OCI-LY1 (cell line): ENCODE data around the gene CCBE1.

Experiments
- EZH2 ChIP-seq: fragments of 200-600 bp; sonication (generic), shearing (Covaris generic); IDR thresholded peaks from 2 replicates; pipeline ENCODE4 v1.8.0; 2017; ENCODE audit warnings: borderline replicate concordance, mixed run types, mild to moderate bottlenecking, antibody characterized with exemption, low read length, moderate library complexity, mixed read lengths
- TF ChIP-seq, protein P1 (sequence below): fragments of 200-600 bp; sonication (generic), shearing (Covaris generic); IDR thresholded peaks from 2 replicates; pipeline ENCODE4 v1.5.1; 2017; ENCODE audit warnings: mild to moderate bottlenecking, antibody characterized with exemption, low read length, moderate library complexity, mixed read lengths

DNA sequence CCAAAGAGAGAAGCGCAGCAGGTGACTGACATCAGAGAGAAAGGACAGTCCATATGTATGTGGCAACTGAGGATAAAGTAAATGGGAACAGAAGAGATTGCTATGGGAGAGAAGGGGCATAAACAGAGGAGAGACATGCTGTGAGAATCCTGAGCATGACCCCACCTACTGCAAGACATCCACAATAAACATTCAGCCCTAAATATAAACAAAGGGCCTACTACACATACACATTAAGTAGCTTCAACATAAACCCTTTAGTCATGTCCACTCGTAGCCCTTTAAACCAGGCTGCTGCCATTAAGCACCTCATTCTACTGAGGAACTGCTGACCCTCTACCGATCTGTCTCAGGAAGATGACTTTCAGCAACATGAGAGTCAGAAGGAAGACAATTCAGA lies 32.9 kb downstream of the CCBE1 start:
- TF ChIP-seq, protein P1, sequence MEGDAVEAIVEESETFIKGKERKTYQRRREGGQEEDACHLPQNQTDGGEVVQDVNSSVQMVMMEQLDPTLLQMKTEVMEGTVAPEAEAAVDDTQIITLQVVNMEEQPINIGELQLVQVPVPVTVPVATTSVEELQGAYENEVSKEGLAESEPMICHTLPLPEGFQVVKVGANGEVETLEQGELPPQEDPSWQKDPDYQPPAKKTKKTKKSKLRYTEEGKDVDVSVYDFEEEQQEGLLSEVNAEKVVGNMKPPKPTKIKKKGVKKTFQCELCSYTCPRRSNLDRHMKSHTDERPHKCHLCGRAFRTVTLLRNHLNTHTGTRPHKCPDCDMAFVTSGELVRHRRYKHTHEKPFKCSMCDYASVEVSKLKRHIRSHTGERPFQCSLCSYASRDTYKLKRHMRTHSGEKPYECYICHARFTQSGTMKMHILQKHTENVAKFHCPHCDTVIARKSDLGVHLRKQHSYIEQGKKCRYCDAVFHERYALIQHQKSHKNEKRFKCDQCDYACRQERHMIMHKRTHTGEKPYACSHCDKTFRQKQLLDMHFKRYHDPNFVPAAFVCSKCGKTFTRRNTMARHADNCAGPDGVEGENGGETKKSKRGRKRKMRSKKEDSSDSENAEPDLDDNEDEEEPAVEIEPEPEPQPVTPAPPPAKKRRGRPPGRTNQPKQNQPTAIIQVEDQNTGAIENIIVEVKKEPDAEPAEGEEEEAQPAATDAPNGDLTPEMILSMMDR: no peak
- no peak for TF ChIP-seq EZH2
